AG09309 (cell line): ENCODE results near the gene PARD6G.

ENCODE experiments used
- DNase-seq: peaks from one replicate; pipeline ENCODE4 v3.0.0-alpha.2; 2010; ENCODE audit warnings: low read depth
- H3K4me3 ChIP-seq: 2 replicates; pipeline ENCODE4 v1.5.1; 2011; ENCODE audit warnings: mild to moderate bottlenecking, low read depth, low read length, moderate library complexity; ENCODE audit not compliant: control insufficient read depth
- CTCF ChIP-seq: IDR thresholded peaks from 2 replicates; pipeline ENCODE4 v1.5.1; 2011; ENCODE audit warnings: mild to moderate bottlenecking, low read depth, low read length, inconsistent platforms; ENCODE audit not compliant: insufficient read depth, control insufficient read depth; ENCODE audit errors: missing control alignments

Gene PARD6G

GRCh38 chr18:80119111-80119510 lies 128.2 kb downstream of the PARD6G start:
- DNase-seq: no peak
- no peak overlapping the region for H3K4me3 ChIP-seq
- no peak for TF ChIP-seq CTCF

GRCh38 chr18:80115035-80115434 lies 132.3 kb downstream of the PARD6G start:
- DNase-seq: no peak
- no peak for TF ChIP-seq CTCF

GRCh38 chr18:80112624-80113248 lies 134.6 kb downstream of the PARD6G start:
- no peak for TF ChIP-seq CTCF
- DNase-seq: no peak
- H3K4me3 ChIP-seq: no peak overlapping the region

More at GRCh38 chr18:80115035-80115434, 132.3 kb downstream of the PARD6G start:
- no peak overlapping the region for H3K4me3 ChIP-seq

- no peak for TF ChIP-seq CTCF
- no peak for DNase-seq
- H3K4me3 ChIP-seq: peak overlapping the region; percentile 85
These were observed 137.6 kb downstream of the PARD6G start for GRCh38 chr18:80109676-80110078.

- no peak for TF ChIP-seq CTCF
- peak; percentile 67 for DNase-seq
These were observed 138.3 kb downstream of the PARD6G start, which contains the start of gene ADNP2 for GRCh38 chr18:80108739-80109675. Gene ADNP2, plus strand, starts transcription at chr18:80109262. Its CDS starts 8,281 bp downstream, at chr18:80117543.

GRCh38 chr18:80108121-80108536 lies 139.2 kb downstream of the PARD6G start:
- TF ChIP-seq CTCF: no peak
- H3K4me3 ChIP-seq: no peak overlapping the region
- no peak for DNase-seq

More at GRCh38 chr18:80108739-80109675, 138.3 kb downstream of the PARD6G start, which contains the start of gene ADNP2:
- peak within 1 kb of the TSS; percentile 85 for H3K4me3 ChIP-seq
